ENCODE data around the gene ARID1B. TPM values are rescaled to one million over a fixed set of nuclear protein-coding genes. Genes with fewer than 3 reads are reported as not detected.
A peak's percentile ranks its signal among the peaks of the same experiment; 100 is the strongest.

The ARID1B gene
- total and polyA plus RNA-seq, 10 donors: 17.7 to 223 (median 141) TPM

DNA sequence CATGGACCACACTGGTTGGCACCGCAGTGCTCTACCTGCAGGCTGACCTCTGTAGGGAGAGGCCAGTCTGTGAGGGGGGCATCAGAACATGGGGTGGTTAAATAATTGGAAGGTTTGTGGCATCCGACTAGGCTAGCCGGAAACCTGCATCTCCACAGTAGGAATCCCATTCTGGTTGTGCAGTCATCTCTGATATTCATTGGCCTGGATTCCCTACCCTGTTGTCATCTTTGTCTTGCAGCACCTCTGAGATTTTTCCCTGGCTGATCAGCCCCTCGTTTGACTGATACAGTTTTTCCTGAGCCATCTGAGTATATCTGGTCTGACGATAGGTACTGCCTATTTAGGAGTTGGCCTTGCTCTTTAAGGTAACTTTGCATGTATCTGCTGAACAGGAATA lies 286.7 kb downstream of the ARID1B start:
- Histone ChIP-seq H3K4me1 (peaks cover 18 to 82% (median 51%) of the 10 kb centered on the region in 6 donors), H3K27ac (no peak overlapping the region), H3K36me3 (peaks cover 0 to 10% (median 0%) of the 10 kb centered on the region in 6 donors), H3K27me3 (replicated peaks in 1 of 7) (no peaks in the 10 kb centered on the region), H3K9me3 (no peaks in the 10 kb centered on the region), H3K4me3 (no peak overlapping the region)
- intact Hi-C loops (cut with DNase I; ENCODE audit: low total_unique reads): no loop called here
- TF ChIP-seq POLR2AphosphoS5 (IDR thresholded peaks at IDR 0.05) (no peak), POLR2A (IDR thresholded peaks at IDR 0.05) (no peak)
- TF ChIP-seq, protein P1, sequence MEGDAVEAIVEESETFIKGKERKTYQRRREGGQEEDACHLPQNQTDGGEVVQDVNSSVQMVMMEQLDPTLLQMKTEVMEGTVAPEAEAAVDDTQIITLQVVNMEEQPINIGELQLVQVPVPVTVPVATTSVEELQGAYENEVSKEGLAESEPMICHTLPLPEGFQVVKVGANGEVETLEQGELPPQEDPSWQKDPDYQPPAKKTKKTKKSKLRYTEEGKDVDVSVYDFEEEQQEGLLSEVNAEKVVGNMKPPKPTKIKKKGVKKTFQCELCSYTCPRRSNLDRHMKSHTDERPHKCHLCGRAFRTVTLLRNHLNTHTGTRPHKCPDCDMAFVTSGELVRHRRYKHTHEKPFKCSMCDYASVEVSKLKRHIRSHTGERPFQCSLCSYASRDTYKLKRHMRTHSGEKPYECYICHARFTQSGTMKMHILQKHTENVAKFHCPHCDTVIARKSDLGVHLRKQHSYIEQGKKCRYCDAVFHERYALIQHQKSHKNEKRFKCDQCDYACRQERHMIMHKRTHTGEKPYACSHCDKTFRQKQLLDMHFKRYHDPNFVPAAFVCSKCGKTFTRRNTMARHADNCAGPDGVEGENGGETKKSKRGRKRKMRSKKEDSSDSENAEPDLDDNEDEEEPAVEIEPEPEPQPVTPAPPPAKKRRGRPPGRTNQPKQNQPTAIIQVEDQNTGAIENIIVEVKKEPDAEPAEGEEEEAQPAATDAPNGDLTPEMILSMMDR (IDR thresholded peaks at IDR 0.05 in 8 of 11, conservative IDR thresholded peaks at IDR 0.05 in 3 of 11): no peak
- WGBS, 5 donors: 87 to 96% (median 89%) methylated on average over 5 of the region's 5 CpGs
- DNase-seq: no peak

DNA sequence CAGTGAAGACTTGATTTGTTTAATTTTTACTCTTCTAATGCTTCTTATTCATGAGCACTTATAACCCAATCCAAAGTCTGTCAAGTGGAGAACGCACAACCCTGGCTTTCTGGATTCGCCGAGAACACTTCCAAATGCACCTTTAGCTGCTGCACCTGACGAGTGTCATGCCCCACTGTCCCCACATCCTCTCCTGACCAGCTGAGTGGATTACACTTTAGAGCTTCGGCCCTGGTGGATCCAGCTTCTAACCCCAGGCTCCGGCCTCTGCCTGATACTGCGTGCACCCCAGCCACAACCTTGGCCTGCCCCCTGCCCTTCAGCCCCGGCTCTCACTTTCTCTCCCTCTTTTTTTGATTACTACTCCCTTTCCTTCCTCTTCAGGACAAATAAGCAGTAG lies 287.3 kb downstream of the ARID1B start:
- TF ChIP-seq POLR2A (IDR thresholded peaks at IDR 0.05) (no peak), POLR2AphosphoS5 (IDR thresholded peaks at IDR 0.05) (no peak)
- TF ChIP-seq, protein P1 (IDR thresholded peaks at IDR 0.05 in 8 of 11, conservative IDR thresholded peaks at IDR 0.05 in 3 of 11): no peak
- H3K4me1 ChIP-seq: peaks cover 20 to 82% (median 50%) of the 10 kb centered on the region in 6 donors
- H3K4me3 ChIP-seq: no peak overlapping the region
- no peaks in the 10 kb centered on the region for H3K27me3 ChIP-seq (replicated peaks in 1 of 7)
- no peaks in the 10 kb centered on the region for H3K9me3 ChIP-seq
- peaks cover 0 to 10% (median 0%) of the 10 kb centered on the region in 6 donors for H3K36me3 ChIP-seq
- H3K27ac ChIP-seq: no peak overlapping the region
- WGBS, 5 donors: 62 to 69% (median 67%) methylated on average over 8 of the region's 8 CpGs
- intact Hi-C loops (cut with DNase I; ENCODE audit: low total_unique reads): no loop called here
- DNase-seq: no peak

DNA sequence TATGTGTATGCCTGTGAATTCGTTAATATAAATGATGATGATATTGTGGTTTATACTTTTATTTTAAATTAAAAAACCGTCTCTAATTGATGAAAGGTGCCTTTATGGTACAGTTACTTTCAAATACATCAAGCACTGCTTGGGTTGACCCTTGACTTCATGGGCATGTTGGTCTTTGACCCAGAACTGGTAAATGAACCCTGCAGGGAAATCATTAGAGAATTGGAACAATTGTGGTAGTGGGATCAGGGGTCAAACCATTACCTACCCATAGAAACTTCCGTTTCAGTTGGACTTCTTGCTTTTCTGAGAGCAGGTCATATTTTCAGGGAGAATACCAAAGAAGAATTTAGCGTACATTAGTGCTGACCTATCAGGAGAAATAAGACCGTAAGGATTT lies 288.2 kb downstream of the ARID1B start:
- no peak for DNase-seq
- Histone ChIP-seq H3K27me3 (replicated peaks in 1 of 7) (no peaks in the 10 kb centered on the region), H3K9me3 (no peaks in the 10 kb centered on the region), H3K4me3 (no peak overlapping the region), H3K4me1 (peaks cover 17 to 82% (median 46%) of the 10 kb centered on the region in 6 donors), H3K36me3 (peaks cover 0 to 10% (median 0%) of the 10 kb centered on the region in 6 donors), H3K27ac (no peak overlapping the region)
- 87 to 97% (median 96%) methylated on average over 5 of the region's 5 CpGs for WGBS, 5 donors
- TF ChIP-seq POLR2AphosphoS5 (IDR thresholded peaks at IDR 0.05) (no peak), POLR2A (IDR thresholded peaks at IDR 0.05) (no peak)
- TF ChIP-seq, protein P1 (IDR thresholded peaks at IDR 0.05 in 8 of 11, conservative IDR thresholded peaks at IDR 0.05 in 3 of 11): no peak
- intact Hi-C loops (cut with DNase I; ENCODE audit: low total_unique reads): no loop called here

DNA sequence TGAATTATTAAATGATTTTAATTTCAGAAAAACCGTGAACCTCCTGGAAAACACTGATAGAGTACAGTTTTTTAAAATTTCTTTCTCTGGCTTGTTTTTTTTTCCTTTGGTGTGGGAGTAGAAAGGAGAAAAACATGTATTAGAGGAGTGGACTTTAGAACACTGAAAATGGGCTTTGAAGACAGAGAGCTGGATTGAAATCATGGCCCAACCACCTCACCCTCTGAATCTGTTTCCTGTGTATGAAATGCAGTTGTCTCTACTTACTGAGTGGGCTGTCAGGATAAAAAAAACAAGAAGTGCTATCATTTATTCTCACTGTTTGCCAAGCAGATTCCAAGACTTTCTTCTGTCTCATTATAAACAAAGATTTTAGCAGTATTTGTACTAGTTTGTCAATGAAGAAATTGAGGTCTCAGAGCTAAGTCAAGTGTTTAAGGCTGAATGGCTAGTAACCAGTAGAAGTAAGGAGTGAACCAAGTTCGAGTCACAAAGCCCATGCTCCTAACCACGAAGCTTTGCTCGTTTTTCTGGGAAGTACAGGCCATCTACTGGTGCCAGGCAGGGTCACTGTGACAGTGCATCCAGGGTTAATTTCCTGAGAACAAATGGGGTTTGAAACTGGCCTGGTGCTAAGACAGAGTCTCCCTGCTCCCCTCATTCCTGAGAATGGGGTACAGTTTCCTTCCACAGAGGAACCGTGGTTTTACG lies 289.8 kb downstream of the ARID1B start:
- Histone ChIP-seq H3K4me3 (no peak overlapping the region), H3K27me3 (replicated peaks in 1 of 7) (no peaks in the 10 kb centered on the region), H3K36me3 (peaks cover 0 to 10% (median 0%) of the 10 kb centered on the region in 6 donors), H3K9me3 (no peaks in the 10 kb centered on the region), H3K27ac (peak overlapping the region in 2 of 8 donors; percentile 2 to 5), H3K4me1 (peaks cover 17 to 85% (median 56%) of the 10 kb centered on the region in 6 donors)
- TF ChIP-seq, protein P1 (IDR thresholded peaks at IDR 0.05 in 8 of 11, conservative IDR thresholded peaks at IDR 0.05 in 3 of 11): no peak
- TF ChIP-seq POLR2AphosphoS5 (IDR thresholded peaks at IDR 0.05) (no peak), POLR2A (IDR thresholded peaks at IDR 0.05) (no peak)
- DNase-seq: no peak
- 36 to 64% (median 45%) methylated on average over 6 of the region's 6 CpGs for WGBS, 5 donors
- intact Hi-C loops (cut with DNase I; ENCODE audit: low total_unique reads): no loop called here
